22Rv1 (cell line): Measurements from ENCODE around the gene PAM16.
A peak's percentile ranks its signal among the peaks of the same experiment; 100 is the strongest.

ENCODE experiments used
- H3K27ac ChIP-seq: fragments of 450-650 bp; 2 replicates; pipeline ENCODE4 v1.5.1; 2017
- ZFX ChIP-seq: fragments of 450-650 bp; IDR thresholded peaks from 2 replicates; pipeline ENCODE4 v1.6.1; 2017; ENCODE audit warnings: antibody characterized with exemption, borderline replicate concordance
- TF ChIP-seq, protein P1 (sequence below): fragments of 450-650 bp; IDR thresholded peaks from 2 replicates; pipeline ENCODE4 v1.5.1; 2017; ENCODE audit warnings: mild to moderate bottlenecking

Gene PAM16

DNA sequence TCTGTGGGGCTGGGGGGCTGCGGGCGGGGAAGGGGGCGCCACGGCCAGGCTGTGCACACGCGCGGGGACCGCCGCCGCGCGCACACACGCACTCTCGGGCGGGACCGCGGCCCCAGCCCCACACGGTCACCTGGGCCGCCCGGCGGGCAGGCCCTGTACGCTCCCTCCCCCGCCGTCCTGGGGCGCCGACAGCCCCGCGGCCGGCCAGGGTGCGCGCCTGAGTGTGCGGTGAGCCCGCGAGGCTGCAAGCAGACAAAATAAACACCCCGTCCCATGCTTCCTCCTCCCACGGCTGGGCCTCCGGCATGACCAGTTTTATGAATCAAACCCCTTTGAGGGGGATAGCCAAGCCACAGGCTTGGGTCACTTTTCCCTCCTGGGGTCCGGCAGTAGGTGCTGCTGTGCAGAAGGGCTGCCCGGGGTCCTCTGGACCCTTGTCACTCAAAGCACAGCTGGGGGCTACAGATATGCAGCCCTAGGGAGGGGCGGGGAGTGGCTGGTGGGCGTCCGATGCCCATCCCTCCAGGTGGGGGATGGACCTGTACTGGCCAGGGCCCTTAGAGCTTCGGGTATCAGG lies 21.0 kb upstream of the PAM16 start:
- H3K27ac ChIP-seq: 0 out of 2 replicates have a peak overlapping the region, but pooled peaks have one; percentile 29
- TF ChIP-seq, protein P1, sequence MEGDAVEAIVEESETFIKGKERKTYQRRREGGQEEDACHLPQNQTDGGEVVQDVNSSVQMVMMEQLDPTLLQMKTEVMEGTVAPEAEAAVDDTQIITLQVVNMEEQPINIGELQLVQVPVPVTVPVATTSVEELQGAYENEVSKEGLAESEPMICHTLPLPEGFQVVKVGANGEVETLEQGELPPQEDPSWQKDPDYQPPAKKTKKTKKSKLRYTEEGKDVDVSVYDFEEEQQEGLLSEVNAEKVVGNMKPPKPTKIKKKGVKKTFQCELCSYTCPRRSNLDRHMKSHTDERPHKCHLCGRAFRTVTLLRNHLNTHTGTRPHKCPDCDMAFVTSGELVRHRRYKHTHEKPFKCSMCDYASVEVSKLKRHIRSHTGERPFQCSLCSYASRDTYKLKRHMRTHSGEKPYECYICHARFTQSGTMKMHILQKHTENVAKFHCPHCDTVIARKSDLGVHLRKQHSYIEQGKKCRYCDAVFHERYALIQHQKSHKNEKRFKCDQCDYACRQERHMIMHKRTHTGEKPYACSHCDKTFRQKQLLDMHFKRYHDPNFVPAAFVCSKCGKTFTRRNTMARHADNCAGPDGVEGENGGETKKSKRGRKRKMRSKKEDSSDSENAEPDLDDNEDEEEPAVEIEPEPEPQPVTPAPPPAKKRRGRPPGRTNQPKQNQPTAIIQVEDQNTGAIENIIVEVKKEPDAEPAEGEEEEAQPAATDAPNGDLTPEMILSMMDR: no peak
- no peak for TF ChIP-seq ZFX

DNA sequence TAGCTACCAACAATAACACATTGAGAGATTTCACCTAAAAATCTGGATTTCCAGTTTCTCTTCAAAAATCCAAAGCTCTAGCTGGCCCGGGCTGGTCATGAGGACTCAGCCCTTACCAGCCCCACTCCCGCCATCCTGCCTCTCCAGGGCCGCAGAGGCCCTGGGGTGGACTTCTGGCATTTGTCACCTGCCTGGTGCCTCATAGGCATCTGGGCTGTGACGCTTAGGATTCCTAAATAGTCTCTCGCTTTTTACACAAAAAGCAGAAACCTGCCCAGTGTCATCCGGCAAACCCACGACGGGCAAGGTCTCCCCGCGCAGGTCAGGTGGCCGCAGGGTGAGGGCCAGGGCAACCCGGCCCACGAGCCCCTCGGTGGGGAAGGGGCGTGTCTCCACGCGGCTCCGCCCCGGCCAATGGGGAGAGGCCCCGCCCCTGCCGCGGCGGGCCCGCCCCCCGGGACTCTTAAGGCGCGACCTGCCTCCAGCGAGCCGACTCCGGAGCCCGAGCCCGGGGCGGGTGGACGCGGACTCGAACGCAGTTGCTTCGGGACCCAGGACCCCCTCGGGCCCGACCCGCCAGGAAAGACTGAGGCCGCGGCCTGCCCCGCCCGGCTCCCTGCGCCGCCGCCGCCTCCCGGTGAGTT lies 20.4 kb upstream of the PAM16 start, which contains the start of gene VASN:
Gene VASN (plus strand): TSS at position 492 of the 644 bp plus-strand sequence. CDS start 9,030 bp downstream, outside the sequence.
- peak within 1 kb of the TSS; percentile 29; the same call in 1 of the 2 replicates for H3K27ac ChIP-seq

DNA sequence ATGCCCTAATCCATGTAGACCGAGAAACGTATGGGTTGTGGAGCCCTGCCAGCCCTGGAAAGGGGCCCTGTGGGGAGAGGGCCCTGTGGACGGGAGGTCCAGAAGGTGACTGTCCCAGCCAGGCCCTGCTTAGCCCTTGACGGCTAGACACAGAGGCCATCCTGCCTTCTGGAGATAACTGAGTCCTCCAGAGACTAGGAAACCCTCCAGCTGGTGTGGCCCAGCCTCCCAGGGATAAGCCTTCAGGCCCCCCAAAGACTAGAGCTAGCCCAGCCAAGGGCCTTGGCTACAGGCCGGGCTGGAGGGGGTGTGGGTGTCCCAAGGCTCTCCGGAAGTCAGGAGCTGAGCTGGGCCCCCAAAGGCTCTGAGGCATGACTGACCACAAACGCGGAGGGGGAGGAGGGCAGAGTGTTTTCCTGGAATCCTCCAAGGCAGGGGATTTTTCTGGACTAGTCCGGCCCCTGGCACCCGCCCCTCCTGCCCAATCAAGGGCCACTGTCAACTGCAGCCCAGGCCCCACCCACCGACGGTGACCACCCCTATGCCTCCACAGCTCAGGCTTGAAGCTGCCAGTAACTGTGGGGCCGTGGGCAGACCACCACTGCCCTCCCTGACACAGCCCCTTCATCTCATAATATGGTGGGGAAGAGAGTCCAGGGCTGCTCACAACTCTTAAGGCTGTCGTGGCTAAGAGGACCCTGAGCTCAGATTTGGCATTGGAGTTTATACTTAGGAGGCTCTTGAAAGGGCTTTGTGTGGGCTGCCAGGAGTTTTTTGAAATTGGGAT lies 19.6 kb upstream of the PAM16 start:
- H3K27ac ChIP-seq: peak overlapping the region; percentile 29; the same call in 1 of the 2 replicates
- TF ChIP-seq, protein P1: no peak
- no peak for TF ChIP-seq ZFX

More for the DNA sequence above, 20.4 kb upstream of the PAM16 start, which contains the start of gene VASN:
- TF ChIP-seq, protein P1: no peak
- TF ChIP-seq ZFX: no peak

DNA sequence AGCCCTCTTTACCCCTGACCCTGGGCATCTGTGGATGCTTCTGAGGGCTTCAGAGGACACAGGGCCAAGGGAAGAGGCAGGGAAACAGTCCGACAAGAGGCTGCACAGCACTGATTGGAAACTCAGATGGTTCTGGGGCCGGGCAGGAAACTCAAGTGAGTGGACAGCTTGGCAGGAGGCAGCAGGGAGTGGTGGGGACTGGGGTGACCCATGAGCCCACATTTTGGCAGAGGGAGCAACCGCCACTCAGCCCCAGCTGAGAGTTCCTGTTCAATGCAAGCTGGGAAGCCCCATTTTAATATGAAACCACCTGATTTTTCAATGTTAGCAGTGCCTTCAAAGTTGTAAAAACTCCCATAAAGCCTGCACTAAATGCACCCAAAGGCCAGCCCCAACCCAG lies 19.0 kb upstream of the PAM16 start:
- H3K27ac ChIP-seq: no peak overlapping the region
- no peak for TF ChIP-seq ZFX
- TF ChIP-seq, protein P1: no peak

DNA sequence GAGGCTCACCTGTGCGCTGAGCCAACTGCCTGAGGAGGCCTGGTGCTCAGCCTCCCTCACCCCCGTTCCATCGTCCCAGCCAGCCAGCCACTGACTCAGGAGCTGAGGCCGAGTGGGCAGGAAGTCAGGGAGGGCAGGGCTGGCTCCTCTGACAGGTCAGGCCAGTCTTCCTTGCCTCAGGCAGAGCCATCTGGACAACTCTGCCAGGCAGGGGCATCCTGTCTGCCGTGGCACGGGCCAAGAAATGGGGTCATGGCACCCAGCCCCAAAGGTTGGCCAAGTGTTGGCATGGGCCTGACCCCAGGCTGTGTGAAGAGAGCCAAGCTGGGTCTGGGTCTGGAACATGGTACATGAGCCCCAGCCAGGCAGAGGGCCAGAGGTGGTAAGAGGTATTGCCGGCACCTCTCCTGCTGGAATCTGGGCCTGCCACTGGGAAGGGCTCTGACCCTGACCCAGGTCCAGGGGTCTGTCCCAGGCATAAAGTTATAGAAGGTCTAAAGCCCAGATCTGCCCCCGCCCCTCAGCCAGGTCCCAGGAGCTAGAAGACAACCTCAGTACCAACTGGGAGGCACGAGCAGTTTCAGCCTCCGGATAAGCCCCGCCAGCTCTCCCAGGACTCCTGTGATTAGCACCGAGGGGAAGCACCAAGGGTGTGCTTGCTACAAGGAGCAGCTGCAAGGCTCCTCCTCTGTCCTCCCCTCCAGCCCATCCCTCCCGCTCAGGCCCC lies 18.0 kb upstream of the PAM16 start:
- TF ChIP-seq, protein P1: no peak
- TF ChIP-seq ZFX: no peak
- peak overlapping the region; percentile 53 for H3K27ac ChIP-seq

DNA sequence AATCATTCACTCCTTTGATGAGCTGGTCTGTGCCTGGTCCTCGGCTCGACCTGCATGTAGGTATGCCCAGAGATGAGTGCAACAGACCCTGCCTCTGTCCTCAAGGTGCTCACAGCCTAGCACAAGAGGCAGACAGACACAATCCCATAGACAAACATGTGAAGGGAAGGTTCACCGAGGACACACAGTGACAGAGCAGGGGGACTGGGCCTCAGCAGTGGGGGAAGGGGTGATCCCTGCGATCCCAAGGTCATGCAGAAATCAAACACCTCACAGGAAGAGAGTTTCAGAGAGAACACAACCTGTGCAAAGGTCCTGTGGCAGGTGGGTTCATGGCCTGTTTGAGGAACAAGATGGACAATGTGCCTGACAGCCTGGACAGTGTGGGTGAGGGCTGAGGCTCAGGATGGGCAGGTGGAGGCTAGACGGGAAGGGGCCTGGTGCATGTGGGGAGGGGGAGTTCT lies 16.3 kb upstream of the PAM16 start:
- no peak overlapping the region for H3K27ac ChIP-seq
- no peak for TF ChIP-seq ZFX
- TF ChIP-seq, protein P1: no peak
